NCI-H2171 treated with DMSO at 0.1 percent for 48 hours (cell line): ENCODE data around the gene POU2AF3.

Experiments used
- DNase-seq: peaks from one replicate; lab custom pipeline; 2025; lab: John Stamatoyannopoulos, UW

Gene POU2AF3

GRCh38 chr11:111353776-111354600 is 55.6 kb downstream of the POU2AF3 start:
- no peak for DNase-seq

GRCh38 chr11:111354601-111354891 is 56.2 kb downstream of the POU2AF3 start:
- DNase-seq = no peak

- no peak for DNase-seq
Observed at GRCh38 chr11:111355101-111355500, 56.8 kb downstream of the POU2AF3 start.

GRCh38 chr11:111355956-111356659 is 57.8 kb downstream of the POU2AF3 start:
- DNase-seq = no peak

GRCh38 chr11:111356660-111357048 is 58.3 kb downstream of the POU2AF3 start:
- DNase-seq = no peak

- no peak for DNase-seq
Observed at GRCh38 chr11:111357150-111358037, 59.0 kb downstream of the POU2AF3 start.
